ENCODE measurements around the gene KLHL28. TPM values are rescaled to one million over a fixed set of nuclear protein-coding genes. Genes with fewer than 3 reads are reported as not detected.

KLHL28 gene
- total RNA-seq, 1 donor from 2014 or later = 14.0 TPM

- DNase-seq (ENCODE audit: low read depth) (no peak), FAIRE-seq (no peak)
- Histone ChIP-seq H3K4me3 (ENCODE audit: low read depth, low read length) (no peak overlapping the region), H3K36me3 (ENCODE audit: control insufficient read depth, insufficient read depth, low read length) (no peaks in the 10 kb centered on the region), H3K27me3 (ENCODE audit: control insufficient read depth, insufficient read depth, low read length) (no peaks in the 10 kb centered on the region)
- no peak for TF ChIP-seq CTCF (IDR thresholded peaks at IDR 0.05; ENCODE audit: insufficient read depth, low read length, severe bottlenecking)
Observed at GRCh38 chr14:44910821-44911220, 50.9 kb downstream of the KLHL28 start.

- no peaks in the 10 kb centered on the region for H3K27me3 ChIP-seq (ENCODE audit: control insufficient read depth, insufficient read depth, low read length)
- DNase-seq (ENCODE audit: low read depth) (no peak), FAIRE-seq (no peak)
- no peak for TF ChIP-seq CTCF (IDR thresholded peaks at IDR 0.05; ENCODE audit: insufficient read depth, low read length, severe bottlenecking)
- no peak overlapping the region for H3K4me3 ChIP-seq (ENCODE audit: low read depth, low read length)
- H3K36me3 ChIP-seq (ENCODE audit: control insufficient read depth, insufficient read depth, low read length) = no peaks in the 10 kb centered on the region
Observed at GRCh38 chr14:44901696-44902095, 60.1 kb downstream of the KLHL28 start.

GRCh38 chr14:44898551-44898950 is 63.2 kb downstream of the KLHL28 start:
- DNase-seq (ENCODE audit: low read depth) (peak; percentile 24), FAIRE-seq (no peak)
- Histone ChIP-seq H3K27me3 (ENCODE audit: control insufficient read depth, insufficient read depth, low read length) (no peaks in the 10 kb centered on the region), H3K36me3 (ENCODE audit: control insufficient read depth, insufficient read depth, low read length) (no peaks in the 10 kb centered on the region), H3K4me3 (ENCODE audit: low read depth, low read length) (no peak overlapping the region)
- TF ChIP-seq CTCF (IDR thresholded peaks at IDR 0.05; ENCODE audit: insufficient read depth, low read length, severe bottlenecking) = no peak

- no peak for TF ChIP-seq CTCF (IDR thresholded peaks at IDR 0.05; ENCODE audit: insufficient read depth, low read length, severe bottlenecking)
- Histone ChIP-seq H3K4me3 (ENCODE audit: low read depth, low read length) (peak overlapping the region; percentile 77), H3K36me3 (ENCODE audit: control insufficient read depth, insufficient read depth, low read length) (no peaks in the 10 kb centered on the region), H3K27me3 (ENCODE audit: control insufficient read depth, insufficient read depth, low read length) (no peaks in the 10 kb centered on the region)
- DNase-seq (ENCODE audit: low read depth) (peak; percentile 20), FAIRE-seq (no peak)
Observed at GRCh38 chr14:44897845-44898151, 63.9 kb downstream of the KLHL28 start.

- no peaks in the 10 kb centered on the region for H3K27me3 ChIP-seq (ENCODE audit: control insufficient read depth, insufficient read depth, low read length)
- DNase-seq (ENCODE audit: low read depth) (peak; percentile 91), FAIRE-seq (no peak)
- H3K4me3 ChIP-seq (ENCODE audit: low read depth, low read length) = peak overlapping the region; percentile 77
- no peak for TF ChIP-seq CTCF (IDR thresholded peaks at IDR 0.05; ENCODE audit: insufficient read depth, low read length, severe bottlenecking)
- no peaks in the 10 kb centered on the region for H3K36me3 ChIP-seq (ENCODE audit: control insufficient read depth, insufficient read depth, low read length)
Observed at GRCh38 chr14:44897041-44897844, 64.5 kb downstream of the KLHL28 start.

All from bronchial epithelial cell (primary cell).